H7 (cell line): ENCODE measurements around the gene NIPAL1. TPM values are rescaled to one million over a fixed set of nuclear protein-coding genes. Genes with fewer than 3 reads are reported as not detected.

ENCODE experiments used
- DNase-seq: peaks from one replicate; pipeline ENCODE4 v3.0.0; 2012
- H3K27me3 ChIP-seq: 2 replicates; pipeline ENCODE4 v1.6.0; 2011; ENCODE audit warnings: mild to moderate bottlenecking, low read length; ENCODE audit not compliant: control insufficient read depth, insufficient read depth
- H3K36me3 ChIP-seq: replicated peaks from 2 replicates; pipeline ENCODE4 v1.5.1; 2011; ENCODE audit warnings: low read length; ENCODE audit not compliant: control insufficient read depth, insufficient read depth
- H3K4me3 ChIP-seq: 2 replicates; pipeline ENCODE4 v1.5.1; 2011; ENCODE audit warnings: low read depth, mild to moderate bottlenecking, control low read depth, low read length, moderate library complexity; ENCODE audit not compliant: insufficient read depth
- total RNA-seq: library from RNA; depleted of rRNA; stranded (reverse); fragments of >200 nt; shearing (Covaris generic); gene quantifications from 2 replicates; pipeline ENCODE4 v1.2.3, GENCODE V29; 2014

NIPAL1 gene
- total RNA-seq, 1 experiment from 2014 or later: 1.7 TPM

GRCh38 chr4:48015216-48015615 is 1.4 kb upstream of the NIPAL1 start:
- no peak overlapping the region for H3K4me3 ChIP-seq
- peaks cover 17% of the 10 kb centered on the region; the same call in 1 of the 2 replicates for H3K27me3 ChIP-seq
- no peak for DNase-seq
- H3K36me3 ChIP-seq: no peaks in the 10 kb centered on the region; the same call in 1 of the 2 replicates

GRCh38 chr4:48015678-48016077 is 894 bp upstream of the NIPAL1 start:
- Histone ChIP-seq H3K36me3 (no peaks in the 10 kb centered on the region; the same call in 1 of the 2 replicates), H3K4me3 (peak overlapping the region; percentile 78; the same call in 1 of the 2 replicates), H3K27me3 (peaks cover 17% of the 10 kb centered on the region; the same call in 1 of the 2 replicates)
- DNase-seq: no peak

GRCh38 chr4:48017108-48017571 is 568 bp downstream of the NIPAL1 start:
- peaks cover 17% of the 10 kb centered on the region; the same call in 1 of the 2 replicates for H3K27me3 ChIP-seq
- H3K4me3 ChIP-seq: peak overlapping the region; percentile 78
- peak; percentile 72 for DNase-seq
- H3K36me3 ChIP-seq: no peaks in the 10 kb centered on the region

GRCh38 chr4:48018112-48018511 is 1.5 kb downstream of the NIPAL1 start:
- Histone ChIP-seq H3K27me3 (peaks cover 17% of the 10 kb centered on the region; the same call in 1 of the 2 replicates), H3K4me3 (no peak overlapping the region), H3K36me3 (no peaks in the 10 kb centered on the region)
- DNase-seq: no peak

- Histone ChIP-seq H3K27me3 (peaks cover 17% of the 10 kb centered on the region; the same call in 1 of the 2 replicates), H3K36me3 (peaks cover 3% of the 10 kb centered on the region; the same call in 1 of the 2 replicates), H3K4me3 (no peak overlapping the region)
- no peak for DNase-seq
Observed at GRCh38 chr4:48021100-48021499, 4.5 kb downstream of the NIPAL1 start.

- DNase-seq: no peak
- Histone ChIP-seq H3K27me3 (peaks cover 13% of the 10 kb centered on the region; the same call in 1 of the 2 replicates), H3K4me3 (no peak overlapping the region), H3K36me3 (peaks cover 3% of the 10 kb centered on the region; the same call in 1 of the 2 replicates)
Observed at GRCh38 chr4:48022192-48022799, 5.7 kb downstream of the NIPAL1 start.

GRCh38 chr4:48024522-48024921 is 8.0 kb downstream of the NIPAL1 start:
- no peak for DNase-seq
- Histone ChIP-seq H3K36me3 (peaks cover 3% of the 10 kb centered on the region; the same call in 1 of the 2 replicates), H3K4me3 (no peak overlapping the region), H3K27me3 (no peaks in the 10 kb centered on the region)

- no peak for DNase-seq
- no peak overlapping the region for H3K4me3 ChIP-seq
- H3K27me3 ChIP-seq: no peaks in the 10 kb centered on the region
- H3K36me3 ChIP-seq: peaks cover 3% of the 10 kb centered on the region; the same call in 1 of the 2 replicates
Observed at GRCh38 chr4:48025005-48025404, 8.4 kb downstream of the NIPAL1 start.

- Histone ChIP-seq H3K4me3 (no peak overlapping the region), H3K36me3 (peaks cover 3% of the 10 kb centered on the region; the same call in 1 of the 2 replicates), H3K27me3 (no peaks in the 10 kb centered on the region)
- no peak for DNase-seq
Observed at GRCh38 chr4:48027653-48028052, 11.1 kb downstream of the NIPAL1 start.

GRCh38 chr4:48028696-48029095 is 12.1 kb downstream of the NIPAL1 start:
- H3K4me3 ChIP-seq: no peak overlapping the region
- DNase-seq: no peak
- H3K36me3 ChIP-seq: peaks cover 3% of the 10 kb centered on the region; the same call in 1 of the 2 replicates
- H3K27me3 ChIP-seq: no peaks in the 10 kb centered on the region

- H3K4me3 ChIP-seq: no peak overlapping the region
- H3K27me3 ChIP-seq: no peaks in the 10 kb centered on the region
- H3K36me3 ChIP-seq: peaks cover 3% of the 10 kb centered on the region; the same call in 1 of the 2 replicates
- DNase-seq: peak; percentile 16
Observed at GRCh38 chr4:48030470-48030869, 13.9 kb downstream of the NIPAL1 start.

- no peak overlapping the region for H3K4me3 ChIP-seq
Observed at GRCh38 chr4:48031802-48032525, 15.4 kb downstream of the NIPAL1 start.

GRCh38 chr4:48032721-48033120 is 16.1 kb downstream of the NIPAL1 start:
- Histone ChIP-seq H3K4me3 (no peak overlapping the region), H3K27me3 (no peaks in the 10 kb centered on the region), H3K36me3 (no peaks in the 10 kb centered on the region)
- no peak for DNase-seq

More at GRCh38 chr4:48031802-48032525, 15.4 kb downstream of the NIPAL1 start:
- DNase-seq: no peak
- H3K36me3 ChIP-seq: no peaks in the 10 kb centered on the region
- no peaks in the 10 kb centered on the region for H3K27me3 ChIP-seq

GRCh38 chr4:48033412-48033811 is 16.8 kb downstream of the NIPAL1 start:
- DNase-seq: no peak
- Histone ChIP-seq H3K36me3 (no peaks in the 10 kb centered on the region), H3K27me3 (no peaks in the 10 kb centered on the region), H3K4me3 (no peak overlapping the region)
